UCSD-AML1 (cell line): ENCODE results near the gene DYNC1I1.

Experiments
- DNase-seq: peaks from one replicate; lab custom pipeline; 2025; ENCODE audit not compliant: unreplicated experiment; lab: John Stamatoyannopoulos, UW

DYNC1I1 gene

DNA sequence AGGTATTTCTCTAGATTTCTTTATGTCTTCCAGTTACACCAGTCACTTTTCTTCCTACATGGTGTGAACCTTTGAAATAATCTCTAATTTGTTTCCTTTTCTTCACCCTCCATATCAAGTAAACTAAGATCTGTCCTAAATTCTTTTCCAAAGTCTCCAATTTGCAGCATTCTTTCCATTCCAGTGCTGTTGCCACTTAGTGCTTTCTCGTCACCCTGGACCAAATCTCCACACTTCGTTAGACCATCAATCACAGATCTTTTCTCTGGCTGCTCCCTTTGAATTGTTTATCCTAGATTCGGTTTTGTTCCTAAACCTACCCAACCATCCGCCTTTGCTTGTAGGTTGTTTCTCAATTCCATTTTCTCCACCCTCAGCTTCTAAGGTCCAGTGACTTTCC is 74.7 kb downstream of the DYNC1I1 start:
- no peak for DNase-seq

DNA sequence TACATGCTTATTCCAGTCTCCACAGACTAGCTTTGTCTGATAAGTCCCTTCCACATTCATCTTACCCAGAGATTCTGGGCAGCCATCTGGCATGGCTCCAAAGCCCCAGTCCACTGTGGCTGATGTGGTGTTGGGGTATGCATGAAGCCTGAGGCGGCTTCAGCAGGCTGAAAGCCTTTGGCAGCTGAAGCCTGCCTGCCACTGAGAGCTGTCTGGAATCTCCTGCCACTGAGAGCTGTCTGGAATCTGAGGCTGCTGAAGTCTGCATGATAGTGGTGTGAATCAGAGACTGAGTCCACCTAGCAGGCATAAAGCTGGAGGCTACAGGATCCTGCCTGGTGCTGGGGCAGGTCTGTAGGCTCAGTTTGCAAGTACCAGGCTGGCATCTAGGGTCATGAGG is 87.1 kb downstream of the DYNC1I1 start:
- no peak for DNase-seq

DNA sequence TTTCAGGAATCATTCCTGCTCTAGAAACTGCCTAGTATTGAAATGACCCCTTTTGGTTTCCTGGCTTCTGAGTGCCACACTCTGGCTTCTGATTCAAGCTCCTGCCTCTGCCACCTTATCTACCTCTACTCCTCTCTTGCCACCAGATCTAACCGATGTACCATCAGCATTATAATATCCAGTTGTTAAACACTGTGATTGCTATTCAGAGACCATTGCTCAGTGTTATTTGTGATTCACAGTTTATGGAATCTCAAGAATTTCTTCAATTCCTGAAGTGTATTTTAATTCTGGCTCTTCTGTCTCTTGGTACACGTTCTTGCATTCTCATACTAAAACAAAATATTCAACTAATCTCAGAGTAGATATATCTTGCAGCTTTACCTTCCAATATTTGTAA is 88.7 kb downstream of the DYNC1I1 start:
- no peak for DNase-seq

DNA sequence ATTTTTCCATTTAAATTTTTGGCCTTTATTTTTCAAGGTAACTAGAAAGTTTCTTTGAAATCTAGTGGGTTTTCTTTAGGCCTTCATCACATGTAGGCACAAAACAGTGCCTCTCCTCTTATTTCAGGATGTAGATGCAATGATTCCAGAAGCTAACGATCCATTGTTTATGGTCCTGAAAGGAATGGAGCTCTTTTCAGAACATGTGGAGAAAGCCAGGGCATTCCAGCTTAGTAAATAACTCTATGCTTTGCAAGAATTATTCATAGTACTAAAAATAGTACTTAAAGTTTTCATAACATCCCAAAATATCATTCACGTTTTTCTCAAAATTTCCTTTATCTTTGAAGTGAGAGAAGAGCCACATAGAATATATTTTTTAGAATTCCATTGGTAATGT is 91.3 kb downstream of the DYNC1I1 start:
- no peak for DNase-seq

DNA sequence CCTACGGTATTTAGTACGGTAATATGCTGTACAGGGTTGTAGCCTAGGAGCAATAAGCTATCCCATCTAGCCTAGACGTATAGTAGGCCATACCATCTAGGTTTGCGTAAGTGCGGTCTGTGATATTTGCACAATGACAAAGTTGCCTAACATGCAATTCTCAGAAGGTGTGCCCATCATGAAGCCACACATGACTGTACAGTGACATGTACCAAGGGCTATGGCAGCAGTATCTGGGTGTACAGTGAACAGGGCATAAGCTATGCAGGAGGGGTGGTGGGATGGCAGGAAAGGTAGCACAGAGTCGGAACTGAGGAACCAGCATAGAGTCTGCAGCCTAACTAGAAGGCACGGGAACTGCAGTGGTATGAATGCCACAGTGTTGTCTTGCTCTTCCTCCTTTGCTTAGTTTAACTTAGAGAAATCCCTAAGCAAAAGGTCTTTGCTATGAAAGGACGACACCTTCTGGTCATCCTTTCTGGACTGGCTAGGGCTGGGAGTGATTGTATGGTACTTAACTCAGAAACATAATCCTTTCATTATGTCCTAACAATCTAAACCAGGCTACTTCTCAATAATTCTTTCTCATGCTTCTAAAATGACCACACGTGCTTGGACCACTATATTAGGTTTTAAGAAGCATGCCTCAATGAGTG is 93.5 kb downstream of the DYNC1I1 start:
- DNase-seq, result no peak

DNA sequence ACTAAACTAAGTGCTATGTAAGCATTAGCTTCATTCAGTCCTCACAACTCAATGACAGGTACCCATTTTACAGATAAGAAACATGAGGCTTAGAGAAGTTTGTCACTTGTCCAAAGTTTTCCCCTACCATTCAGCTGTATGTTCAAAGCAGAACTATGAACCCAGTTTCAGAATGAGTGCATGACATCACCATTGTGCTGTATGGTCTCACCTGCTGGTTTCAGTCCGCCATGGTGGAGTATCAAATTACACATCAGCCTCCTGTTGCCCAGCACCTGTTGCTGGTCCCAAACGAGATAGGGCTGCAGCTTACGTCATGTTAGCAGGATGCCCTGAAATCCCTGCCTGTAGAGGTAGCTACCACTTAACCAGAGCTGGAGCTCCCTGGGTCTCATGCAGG is 95.0 kb downstream of the DYNC1I1 start:
- no peak for DNase-seq

DNA sequence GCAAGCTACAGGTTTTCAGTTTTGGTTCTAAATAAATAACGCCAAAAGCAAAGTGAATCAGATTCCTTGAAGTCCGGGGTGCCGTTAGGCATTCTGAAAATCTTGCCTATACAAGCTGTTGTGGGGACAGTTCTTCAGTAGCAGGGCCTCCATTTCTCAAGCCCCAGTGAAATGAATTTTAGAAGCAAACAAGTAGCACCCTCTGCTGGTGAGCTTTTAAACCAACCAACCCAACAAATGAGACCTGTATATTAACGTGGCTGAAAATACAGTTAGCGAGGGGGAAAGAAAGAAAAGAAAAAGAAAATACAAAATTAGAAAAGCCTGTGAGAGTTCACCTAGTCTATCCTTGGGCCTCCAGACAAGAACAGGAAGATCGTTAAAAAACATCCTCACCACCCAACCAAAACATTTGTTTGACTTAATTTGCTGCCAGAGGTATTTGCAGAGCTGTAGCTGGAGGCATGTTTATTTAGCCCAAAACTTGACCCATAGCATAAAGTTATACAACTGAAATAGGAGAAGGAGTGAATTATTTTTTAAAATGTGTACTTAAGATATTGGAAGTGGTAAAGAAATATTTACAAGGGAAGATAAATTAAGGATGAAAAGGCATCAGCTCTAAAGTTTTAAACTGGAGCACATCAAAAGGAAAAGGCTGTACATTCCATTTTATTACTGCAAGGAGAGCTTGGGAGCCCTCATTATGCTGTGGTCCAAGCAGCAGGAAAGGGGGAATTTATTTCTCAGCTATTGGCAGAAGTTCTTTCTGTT is 98.9 kb downstream of the DYNC1I1 start:
- no peak for DNase-seq

DNA sequence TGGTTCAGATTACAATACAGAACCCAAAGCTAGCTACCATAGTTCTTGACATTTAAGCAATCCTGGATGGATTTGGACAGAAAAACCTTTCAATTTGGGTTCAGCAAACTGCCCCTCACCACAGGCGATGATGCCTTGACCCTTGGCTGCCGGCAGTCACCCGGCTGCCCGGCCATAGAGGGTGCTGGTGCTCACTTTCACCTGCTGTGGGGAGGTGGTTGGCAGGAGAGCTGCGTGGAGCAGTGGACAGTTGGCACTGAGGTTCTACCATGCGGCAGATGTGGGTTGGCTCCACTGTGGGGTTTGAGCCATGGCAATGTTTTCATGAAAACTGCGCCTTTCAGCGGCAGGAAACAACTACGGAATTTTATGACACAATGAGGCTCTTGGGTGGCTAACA is 99.5 kb downstream of the DYNC1I1 start:
- no peak for DNase-seq

DNA sequence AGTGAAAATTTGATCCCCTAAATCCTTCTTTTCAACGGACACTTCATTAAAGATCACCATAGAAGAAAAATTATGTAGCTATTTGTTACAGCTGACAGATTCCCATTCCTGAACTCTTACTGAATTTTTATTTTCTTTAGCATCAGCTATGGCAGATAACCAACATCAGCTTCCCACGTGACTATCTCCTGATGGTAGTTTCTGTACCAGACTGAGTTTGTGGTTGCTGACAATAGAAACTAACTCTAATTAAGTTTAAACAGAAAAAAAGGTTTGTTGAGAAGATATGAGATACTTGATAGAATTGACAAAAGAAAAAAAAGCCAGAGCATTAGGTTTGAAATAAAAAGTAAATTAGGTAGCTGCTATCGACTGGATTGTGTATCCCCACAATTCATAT is 101.8 kb downstream of the DYNC1I1 start:
- no peak for DNase-seq

DNA sequence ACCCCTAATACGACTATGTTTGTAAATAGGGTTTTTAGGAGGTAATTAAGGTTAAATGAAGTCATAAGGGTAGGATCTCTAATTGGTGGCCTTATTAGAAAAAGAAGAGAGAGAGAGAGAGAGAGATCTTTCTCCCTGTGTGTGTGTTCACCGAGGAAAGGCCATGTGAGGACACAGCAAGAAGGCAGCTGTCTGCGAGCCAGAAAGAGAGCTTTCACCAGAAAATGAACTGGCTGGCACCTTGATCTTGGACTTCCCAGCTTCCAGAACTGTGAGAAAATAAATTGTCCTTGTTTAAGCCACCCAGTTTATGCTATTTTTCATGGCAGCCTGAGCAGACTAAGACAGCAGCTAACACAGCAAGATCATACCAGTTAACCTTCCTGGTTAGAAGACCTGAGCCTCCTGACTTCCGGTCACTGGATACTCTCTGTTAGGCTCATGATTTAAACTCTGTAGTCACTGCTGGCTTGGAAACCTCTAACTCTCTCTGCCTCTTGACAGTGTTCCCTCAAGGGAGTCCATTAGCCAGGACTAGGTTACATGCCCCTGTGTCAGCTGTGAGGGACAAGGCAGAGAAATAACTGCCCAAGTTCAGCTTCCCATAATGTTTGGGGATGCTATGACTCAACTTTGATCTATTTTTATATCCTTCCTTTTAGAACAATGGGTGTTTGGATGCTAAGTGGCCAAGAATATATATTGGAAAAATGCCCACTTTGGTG is 102.3 kb downstream of the DYNC1I1 start:
- no peak for DNase-seq

DNA sequence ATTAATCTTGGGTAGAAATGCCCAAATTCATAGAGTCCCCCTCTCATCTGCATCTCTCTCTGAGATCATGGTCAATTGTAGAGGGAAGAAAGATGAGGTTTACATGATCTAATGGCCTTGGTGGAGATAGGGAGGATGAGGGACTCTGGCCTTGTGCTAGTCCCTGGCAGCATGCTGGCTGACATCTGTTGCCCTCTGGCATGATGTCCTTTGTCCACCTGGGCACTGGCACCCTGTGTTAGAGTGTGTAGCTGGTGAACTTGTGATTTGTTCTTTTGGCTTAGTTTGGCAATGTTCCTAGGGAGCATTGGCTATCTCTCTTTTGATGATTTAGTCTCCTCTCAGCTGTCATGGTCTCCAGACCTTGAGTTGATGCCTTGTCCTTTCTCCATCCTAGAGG is 103.2 kb downstream of the DYNC1I1 start:
- no peak for DNase-seq

DNA sequence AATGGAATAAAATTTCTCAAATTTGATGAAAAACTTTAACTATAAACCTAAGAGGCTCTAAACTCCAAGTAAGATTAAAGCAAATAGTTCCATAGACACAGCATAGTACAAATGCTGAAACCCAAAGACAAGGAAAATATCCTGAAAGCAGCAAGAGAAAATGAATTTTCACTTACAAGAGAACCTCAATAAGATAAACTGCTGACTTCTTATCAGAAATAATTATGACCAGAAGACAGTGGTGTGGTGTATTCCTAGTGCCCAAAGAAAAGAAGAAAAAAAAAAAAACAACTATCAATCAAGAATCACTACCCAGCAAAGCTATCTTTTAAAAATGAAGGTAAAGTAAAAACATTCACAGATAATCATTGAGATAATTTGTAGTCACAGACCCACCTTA is 106.3 kb downstream of the DYNC1I1 start:
- DNase-seq, result no peak

DNA sequence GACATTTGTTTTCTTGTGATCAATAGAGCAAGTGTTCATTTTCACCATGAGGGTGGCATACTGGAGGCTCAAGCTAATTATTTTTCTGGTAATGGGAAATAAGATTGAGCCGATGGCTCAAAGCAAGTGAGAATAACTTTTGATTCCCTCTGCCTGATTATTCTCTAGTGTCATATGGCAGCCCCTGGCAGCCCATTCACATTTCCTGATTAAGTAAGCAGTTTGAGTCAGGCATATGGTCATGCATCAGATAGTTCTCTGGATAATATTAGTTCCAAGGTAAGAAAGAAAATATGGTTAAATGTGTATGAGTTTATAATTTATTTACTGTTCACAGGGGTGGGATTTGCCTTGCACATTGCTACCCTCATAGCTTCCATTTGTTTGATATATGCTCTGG is 109.2 kb downstream of the DYNC1I1 start:
- no peak for DNase-seq

DNA sequence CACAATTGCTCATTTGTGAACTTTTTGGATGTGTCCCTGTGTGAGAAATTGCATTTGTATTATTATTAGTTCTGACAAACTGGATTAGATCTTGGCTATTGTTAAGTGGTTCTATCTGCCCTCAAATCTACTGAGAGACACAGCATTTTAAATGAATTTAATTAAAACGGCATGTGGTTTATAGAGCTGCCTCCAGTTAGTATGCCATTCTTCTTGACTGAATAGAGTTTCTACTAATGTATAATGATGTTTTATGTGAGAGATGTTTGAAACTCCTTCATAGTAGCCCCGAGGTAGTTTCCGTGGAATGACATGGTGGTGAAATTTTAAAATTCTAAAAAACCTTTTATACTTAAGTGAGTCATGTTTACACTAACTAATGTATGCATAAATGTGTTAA is 110.9 kb downstream of the DYNC1I1 start:
- no peak for DNase-seq

DNA sequence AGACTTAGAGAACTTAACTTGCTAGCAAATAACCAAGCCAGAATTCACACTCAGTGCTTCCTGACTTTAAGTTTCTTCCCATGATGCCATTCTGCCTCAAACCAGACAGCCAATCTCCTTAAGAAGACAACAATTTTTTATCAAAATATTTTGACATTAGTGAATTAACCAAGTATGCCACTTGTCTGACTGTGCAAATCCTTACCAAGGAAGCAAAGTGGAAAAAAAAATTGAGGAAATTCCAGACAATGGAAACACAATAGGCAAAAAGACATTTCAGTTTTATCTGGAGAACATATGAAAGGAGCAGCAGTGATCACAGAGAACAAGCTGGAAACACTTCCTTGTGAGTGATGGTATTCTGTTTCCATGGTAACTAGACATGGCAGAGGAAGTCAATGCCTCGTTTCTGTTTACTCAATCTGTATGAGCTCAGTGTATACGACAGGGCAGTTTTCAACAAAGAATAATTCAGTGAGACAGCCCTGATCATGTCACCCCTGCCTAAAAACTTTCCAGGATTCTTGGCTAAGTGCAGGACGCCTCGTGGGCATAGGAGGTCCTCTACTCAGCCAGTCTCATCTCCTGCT is 114.2 kb downstream of the DYNC1I1 start:
- DNase-seq, result no peak

DNA sequence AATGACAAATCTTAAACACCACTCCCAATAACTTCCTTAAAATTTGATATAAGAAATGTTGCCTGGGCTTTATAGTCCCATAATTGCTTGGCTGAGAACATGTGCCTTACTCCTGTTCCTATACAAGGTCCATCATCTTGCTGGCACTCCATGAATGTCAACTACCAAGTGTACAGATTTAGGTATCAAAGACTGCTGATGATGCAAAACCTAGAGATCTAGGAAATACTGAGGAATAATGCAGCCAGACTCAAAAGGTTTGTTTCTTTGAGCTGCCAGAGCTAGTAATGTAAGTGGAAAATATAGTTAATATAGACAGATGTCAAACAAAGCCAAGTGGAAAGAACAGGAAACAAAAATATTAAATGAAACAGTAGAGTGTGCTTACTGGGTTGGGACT is 121.1 kb downstream of the DYNC1I1 start:
- DNase-seq, result no peak

DNA sequence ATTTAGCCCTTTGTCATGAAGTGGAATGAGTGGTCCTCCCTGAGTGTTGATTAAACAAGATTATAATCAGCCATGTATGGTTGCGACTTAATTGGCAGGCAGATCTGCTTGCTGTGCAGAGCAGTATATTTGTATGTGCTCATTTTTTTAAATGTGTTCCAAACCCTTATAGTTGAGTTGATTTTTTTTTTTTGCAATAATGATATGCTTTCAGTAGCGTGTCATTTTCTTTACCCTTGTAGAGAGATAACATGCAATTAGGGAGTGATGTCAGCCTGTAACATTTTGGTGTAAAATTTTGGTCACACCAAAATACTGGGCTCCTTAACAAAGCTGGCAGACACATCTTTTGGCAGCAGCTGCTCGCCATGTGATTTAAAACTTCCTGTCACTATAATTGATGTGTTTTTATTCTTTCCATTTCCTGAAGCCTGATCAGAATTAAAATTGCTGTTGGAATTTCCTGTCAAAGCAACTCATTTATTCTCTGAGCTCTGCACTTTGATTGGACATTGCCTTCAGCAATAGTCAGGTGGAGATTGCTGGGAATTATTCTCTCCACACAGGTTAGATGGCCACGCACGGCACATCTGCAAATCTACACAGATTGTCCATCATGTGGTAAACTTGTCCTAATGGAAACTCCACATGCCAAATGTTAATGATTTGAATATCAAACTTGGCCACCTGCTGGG is 125.3 kb downstream of the DYNC1I1 start:
- no peak for DNase-seq

DNA sequence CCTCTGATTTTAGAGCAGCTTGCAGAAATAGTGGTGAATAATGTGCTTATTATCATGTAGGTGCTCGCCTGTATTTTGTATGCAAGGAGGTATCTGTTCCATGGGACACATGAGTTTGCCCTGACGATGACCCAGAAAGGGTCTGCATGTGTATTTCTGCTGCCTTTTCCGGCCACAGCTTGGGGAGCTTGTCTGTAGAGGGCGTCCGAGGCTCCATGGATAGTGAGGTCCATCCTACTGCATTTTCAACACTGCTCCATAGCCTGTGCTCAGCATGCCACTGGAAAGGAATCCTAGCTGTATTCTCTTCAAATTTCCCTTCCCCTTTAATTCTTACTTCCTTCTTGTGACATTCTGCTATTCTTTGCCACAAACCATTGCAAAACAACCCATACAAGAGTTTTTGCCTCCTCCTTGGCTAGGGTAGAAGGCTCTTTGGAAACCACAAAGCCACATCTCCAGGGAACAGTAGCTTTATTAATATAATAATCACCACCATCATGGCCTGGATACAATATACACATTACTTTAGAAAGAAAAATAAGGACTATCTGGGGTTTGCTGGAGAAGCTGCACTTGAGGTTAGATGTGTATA is 127.7 kb downstream of the DYNC1I1 start:
- DNase-seq, result no peak

DNA sequence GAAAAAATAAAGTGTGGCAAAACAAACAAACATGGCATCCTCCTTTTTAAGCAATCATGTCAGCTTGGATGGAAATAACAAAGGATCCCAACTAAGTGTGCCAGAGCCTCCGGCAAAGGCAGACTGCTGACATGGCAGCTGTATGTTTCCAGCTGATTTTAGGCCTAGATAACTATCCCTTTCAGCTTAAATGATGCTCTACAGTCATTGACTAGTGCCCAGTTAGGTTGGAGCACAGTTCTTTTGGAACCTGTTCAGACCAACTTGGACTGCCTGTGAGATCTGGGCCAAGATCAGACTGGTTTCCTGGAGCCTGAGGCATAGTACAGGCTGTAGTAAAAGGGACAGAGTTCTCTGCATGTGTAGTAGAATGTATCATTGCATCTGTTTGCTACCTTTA is 128.7 kb downstream of the DYNC1I1 start:
- no peak for DNase-seq

DNA sequence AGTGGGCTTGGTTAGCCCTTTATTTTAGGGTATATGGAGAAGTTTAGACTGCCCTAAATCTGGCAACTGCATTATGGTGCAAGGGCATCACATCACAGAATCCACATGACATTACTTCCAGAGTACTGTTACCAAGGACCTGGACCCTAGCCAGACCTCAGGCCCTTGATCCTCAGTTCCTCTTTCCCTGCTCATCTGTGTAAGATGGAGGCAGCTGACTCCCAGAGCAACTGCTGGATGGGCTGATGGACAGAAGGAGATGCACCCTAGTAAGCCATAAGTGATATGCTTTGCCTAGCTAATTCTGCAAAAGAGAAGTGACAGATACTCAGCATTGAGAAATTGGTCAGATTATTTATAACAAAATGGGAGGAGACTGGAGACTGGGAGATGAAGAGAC is 131.7 kb downstream of the DYNC1I1 start:
- no peak for DNase-seq

DNA sequence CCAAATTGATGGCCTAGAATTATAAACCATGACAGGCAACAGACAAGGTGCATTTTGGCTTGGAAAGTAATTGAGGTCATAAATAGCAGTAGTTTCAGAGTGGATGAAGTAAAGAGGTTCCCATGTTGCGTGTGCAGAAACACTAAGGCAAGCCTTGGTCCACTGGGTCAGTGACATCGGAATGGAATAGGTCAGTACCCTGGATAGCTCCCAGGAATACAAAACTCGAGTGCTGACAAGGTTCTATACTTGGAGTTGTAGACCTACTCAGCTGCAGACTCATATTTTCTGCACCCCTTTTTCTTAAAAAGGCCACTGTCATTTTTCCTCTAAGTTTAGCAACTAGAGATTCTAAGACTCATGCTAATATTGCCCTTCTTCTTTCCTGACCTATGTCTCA is 132.8 kb downstream of the DYNC1I1 start:
- DNase-seq, result no peak
